ACC112 (cell line): ENCODE measurements around the gene DAAM2.

ENCODE experiments used
- H2AFZ ChIP-seq: fragments of 200-600 bp; sonication (generic); one replicate; pipeline ENCODE4 v1.6.0; 2017; ENCODE audit warnings: antibody characterized with exemption, low read length; ENCODE audit not compliant: unreplicated experiment
- H3K27ac ChIP-seq: fragments of 200-600 bp; sonication (generic); 2 replicates; pipeline ENCODE4 v1.5.1; 2014; ENCODE audit warnings: low read depth, mild to moderate bottlenecking, antibody characterized with exemption, low read length, moderate library complexity
- H3K27me3 ChIP-seq: fragments of 200-600 bp; sonication (generic); 2 replicates; pipeline ENCODE4 v1.6.1; 2014; ENCODE audit warnings: mild to moderate bottlenecking, antibody characterized with exemption, low read length, moderate library complexity, mixed read lengths; ENCODE audit not compliant: insufficient read depth
- H3K36me3 ChIP-seq: fragments of 200-600 bp; sonication (generic); 2 replicates; pipeline ENCODE4 v1.6.1; 2016; ENCODE audit warnings: mild to moderate bottlenecking, antibody characterized with exemption, low read length, moderate library complexity, mixed read lengths; ENCODE audit not compliant: insufficient read depth
- H3K4me1 ChIP-seq: fragments of 200-600 bp; sonication (generic); one replicate; pipeline ENCODE4 v1.6.1; 2016; ENCODE audit warnings: low read length, mixed read lengths; ENCODE audit not compliant: insufficient read depth, unreplicated experiment, control insufficient read depth
- H3K4me3 ChIP-seq: fragments of 200-600 bp; sonication (generic); 2 replicates; pipeline ENCODE4 v1.5.1; 2014; ENCODE audit warnings: mild to moderate bottlenecking, low read depth, low read length
- H3K79me2 ChIP-seq: fragments of 200-600 bp; sonication (generic); one replicate; pipeline ENCODE4 v1.6.0; 2016; ENCODE audit warnings: low read length; ENCODE audit not compliant: control insufficient read depth, unreplicated experiment, insufficient read depth

DAAM2 gene

DNA sequence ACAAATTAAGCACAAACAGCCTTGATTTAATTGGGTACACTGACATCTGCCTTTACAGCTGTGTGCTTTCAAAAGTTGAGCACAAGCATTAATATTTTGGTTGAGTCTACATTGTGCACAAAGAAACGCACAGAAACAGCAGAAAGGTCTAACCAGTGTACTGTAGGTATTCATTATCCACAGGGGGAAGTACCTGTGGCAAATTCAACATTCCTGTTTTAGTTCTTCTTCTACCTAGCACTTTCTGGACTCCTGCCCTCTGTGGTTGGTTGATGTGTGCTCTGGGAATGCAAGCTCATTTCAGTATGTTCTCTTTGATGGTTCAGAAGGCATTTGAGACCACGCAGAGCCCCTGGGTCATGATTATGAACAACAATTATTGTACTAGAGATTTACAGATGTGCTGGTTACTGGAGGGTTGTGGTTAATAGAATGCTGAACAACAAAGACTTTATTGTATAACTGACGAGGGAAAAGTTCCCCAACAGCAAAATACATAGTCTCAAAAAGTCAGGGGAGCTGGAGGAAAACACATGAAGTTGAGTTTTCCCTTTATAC lies 26.6 kb upstream of the DAAM2 start:
- no peak overlapping the region for H3K4me3 ChIP-seq
- H2AFZ ChIP-seq = no peak overlapping the region
- no peaks in the 10 kb centered on the region for H3K36me3 ChIP-seq
- no peak overlapping the region for H3K27ac ChIP-seq
- H3K27me3 ChIP-seq = no peaks in the 10 kb centered on the region; the same call in 1 of the 2 replicates
- H3K4me1 ChIP-seq = no peaks in the 10 kb centered on the region
- no peaks in the 10 kb centered on the region for H3K79me2 ChIP-seq

GRCh38 chr6:39769012-39769411 lies 23.2 kb upstream of the DAAM2 start:
- H3K27me3 ChIP-seq = no peaks in the 10 kb centered on the region; the same call in 1 of the 2 replicates
- no peaks in the 10 kb centered on the region for H3K36me3 ChIP-seq
- no peaks in the 10 kb centered on the region for H3K4me1 ChIP-seq
- H2AFZ ChIP-seq = no peak overlapping the region
- no peaks in the 10 kb centered on the region for H3K79me2 ChIP-seq
- H3K27ac ChIP-seq = no peak overlapping the region
- no peak overlapping the region for H3K4me3 ChIP-seq

DNA sequence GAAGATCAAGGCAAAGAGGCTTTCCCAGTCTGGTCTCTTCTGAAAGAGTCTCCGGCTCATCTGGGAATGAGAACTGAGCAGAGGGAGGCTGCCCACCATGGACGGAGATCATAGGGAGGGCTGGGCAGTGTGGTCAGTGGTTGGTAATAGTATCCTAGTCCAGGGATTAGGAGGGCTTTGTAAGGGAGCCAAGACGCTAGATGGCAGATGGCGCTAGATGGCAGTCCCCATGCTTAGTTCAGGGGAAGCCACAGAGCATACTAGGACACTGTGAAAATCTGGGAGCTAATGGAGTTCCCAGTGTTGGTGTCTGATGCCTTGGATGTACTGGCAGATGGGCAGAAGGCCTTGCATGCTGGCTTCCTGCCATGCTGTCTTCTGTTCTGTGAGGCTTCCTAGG lies 21.7 kb upstream of the DAAM2 start:
- no peaks in the 10 kb centered on the region for H3K79me2 ChIP-seq
- H3K27ac ChIP-seq = no peak overlapping the region
- H3K4me3 ChIP-seq = no peak overlapping the region
- H3K4me1 ChIP-seq = no peaks in the 10 kb centered on the region
- H3K27me3 ChIP-seq = no peaks in the 10 kb centered on the region; the same call in 1 of the 2 replicates
- no peak overlapping the region for H2AFZ ChIP-seq
- no peaks in the 10 kb centered on the region for H3K36me3 ChIP-seq

DNA sequence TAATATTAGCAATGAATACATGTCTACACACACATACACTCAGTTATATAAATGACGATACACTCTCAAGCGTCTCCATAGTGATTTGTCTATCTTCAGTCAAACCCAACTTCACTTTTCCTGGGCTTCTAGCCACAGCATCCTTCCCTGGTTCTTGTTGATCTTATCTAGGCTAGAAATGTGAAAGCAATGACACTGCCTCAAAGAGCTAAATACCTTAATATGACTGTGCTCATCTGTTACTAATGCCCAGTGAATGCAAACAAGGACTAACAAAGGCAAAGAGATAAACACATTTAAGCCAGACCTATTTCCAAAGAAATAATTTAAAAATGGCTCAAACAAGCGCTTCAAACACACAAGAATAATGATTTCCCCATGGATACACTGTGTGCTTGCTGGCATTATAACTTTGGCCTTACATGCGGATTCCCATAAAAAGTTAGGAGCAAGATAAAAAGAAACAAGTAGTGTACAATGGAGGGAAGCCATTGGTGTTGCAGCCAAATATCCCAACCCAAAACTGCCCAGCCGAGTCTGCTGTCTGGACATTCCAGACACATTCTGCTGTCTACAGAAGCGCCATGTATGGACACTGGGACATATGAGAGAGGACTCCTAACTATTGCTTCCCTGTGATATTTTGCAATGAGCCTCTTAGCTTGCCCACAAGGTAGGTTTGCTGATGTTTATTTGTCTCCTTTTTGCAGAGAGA lies 19.5 kb upstream of the DAAM2 start:
- Histone ChIP-seq H3K79me2 (no peaks in the 10 kb centered on the region), H3K27me3 (no peaks in the 10 kb centered on the region), H2AFZ (no peak overlapping the region), H3K4me1 (no peaks in the 10 kb centered on the region), H3K27ac (no peak overlapping the region), H3K4me3 (no peak overlapping the region), H3K36me3 (no peaks in the 10 kb centered on the region)

GRCh38 chr6:39773782-39774181 lies 18.4 kb upstream of the DAAM2 start:
- Histone ChIP-seq H2AFZ (no peak overlapping the region), H3K27me3 (no peaks in the 10 kb centered on the region), H3K79me2 (no peaks in the 10 kb centered on the region), H3K27ac (no peak overlapping the region), H3K36me3 (no peaks in the 10 kb centered on the region), H3K4me3 (no peak overlapping the region), H3K4me1 (no peaks in the 10 kb centered on the region)

DNA sequence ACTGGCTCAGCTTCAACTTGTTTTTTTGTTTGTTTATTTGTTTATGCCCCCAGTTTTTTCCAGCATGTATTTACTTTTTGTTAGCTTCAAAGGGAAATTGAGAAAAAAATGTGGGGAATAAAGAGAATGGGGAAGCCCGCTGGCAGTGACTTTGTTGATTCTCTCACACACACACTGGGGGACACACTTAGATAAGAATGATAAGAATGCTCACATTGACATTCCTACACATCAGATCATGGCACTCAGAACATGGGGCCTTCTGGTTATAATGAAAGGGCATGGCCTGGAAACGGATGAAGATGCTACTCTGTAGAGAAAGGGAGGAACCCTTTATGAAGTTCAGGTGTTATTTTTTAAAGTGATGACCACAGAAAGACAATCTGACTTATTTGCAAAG lies 15.6 kb upstream of the DAAM2 start:
- Histone ChIP-seq H3K27ac (no peak overlapping the region), H3K36me3 (no peaks in the 10 kb centered on the region), H3K79me2 (no peaks in the 10 kb centered on the region), H2AFZ (no peak overlapping the region), H3K4me1 (no peaks in the 10 kb centered on the region), H3K27me3 (no peaks in the 10 kb centered on the region), H3K4me3 (no peak overlapping the region)

DNA sequence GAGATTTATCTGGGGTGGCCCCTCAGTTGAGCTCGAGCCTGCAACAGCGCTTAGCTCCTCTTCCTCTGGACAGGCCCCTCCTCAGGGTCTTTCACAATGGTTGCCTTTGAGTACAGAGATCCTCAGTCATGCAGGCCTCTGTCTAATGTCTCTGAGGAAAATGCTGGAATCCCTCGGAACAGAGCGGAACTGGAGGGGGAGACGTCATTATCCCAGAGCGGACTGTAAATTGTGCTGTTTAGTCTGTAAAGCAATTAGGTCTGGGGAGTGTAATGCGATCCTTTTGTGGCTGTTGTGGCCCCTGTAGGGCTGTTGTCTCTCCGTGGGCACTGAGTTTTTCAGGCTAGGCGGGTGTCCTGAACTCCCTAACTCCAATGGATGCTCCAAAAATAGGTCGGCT lies 15.0 kb upstream of the DAAM2 start:
- H3K36me3 ChIP-seq = no peaks in the 10 kb centered on the region
- no peak overlapping the region for H3K4me3 ChIP-seq
- H3K4me1 ChIP-seq = no peaks in the 10 kb centered on the region
- H3K27me3 ChIP-seq = no peaks in the 10 kb centered on the region
- no peaks in the 10 kb centered on the region for H3K79me2 ChIP-seq
- no peak overlapping the region for H2AFZ ChIP-seq
- no peak overlapping the region for H3K27ac ChIP-seq

- Histone ChIP-seq H2AFZ (no peak overlapping the region), H3K27me3 (no peaks in the 10 kb centered on the region), H3K27ac (no peak overlapping the region), H3K4me1 (no peaks in the 10 kb centered on the region), H3K36me3 (no peaks in the 10 kb centered on the region), H3K4me3 (no peak overlapping the region), H3K79me2 (no peaks in the 10 kb centered on the region)
Measured at GRCh38 chr6:39777661-39778060, 14.5 kb upstream of the DAAM2 start.

GRCh38 chr6:39778581-39779255 lies 13.5 kb upstream of the DAAM2 start:
- Histone ChIP-seq H3K79me2 (no peaks in the 10 kb centered on the region), H3K4me1 (no peaks in the 10 kb centered on the region), H3K4me3 (no peak overlapping the region), H2AFZ (no peak overlapping the region), H3K36me3 (no peaks in the 10 kb centered on the region), H3K27me3 (no peaks in the 10 kb centered on the region), H3K27ac (no peak overlapping the region)

- Histone ChIP-seq H3K27ac (no peak overlapping the region), H3K27me3 (no peaks in the 10 kb centered on the region), H3K4me1 (no peaks in the 10 kb centered on the region), H3K4me3 (no peak overlapping the region), H3K79me2 (no peaks in the 10 kb centered on the region), H2AFZ (no peak overlapping the region), H3K36me3 (no peaks in the 10 kb centered on the region)
Measured at GRCh38 chr6:39785281-39785680, 6.9 kb upstream of the DAAM2 start.

DNA sequence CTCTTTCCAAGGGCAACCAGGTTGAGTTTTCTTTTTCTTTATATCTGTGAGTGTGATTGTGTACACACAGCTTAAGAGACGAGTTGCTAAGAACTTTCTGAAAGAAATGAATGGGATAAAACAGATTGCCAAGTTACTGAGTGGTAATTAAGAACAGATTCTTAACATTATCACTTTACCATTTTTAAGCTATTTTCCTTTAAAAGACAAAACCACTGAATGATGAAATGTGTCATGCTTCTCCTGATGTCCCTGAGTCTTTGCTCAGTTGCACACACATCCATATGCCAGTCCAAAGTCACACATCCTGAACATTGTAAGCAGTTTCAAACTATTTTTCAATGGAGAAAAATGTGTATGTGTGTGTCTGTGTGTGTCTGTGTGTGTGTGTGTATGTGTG lies 5.5 kb upstream of the DAAM2 start:
- no peaks in the 10 kb centered on the region for H3K79me2 ChIP-seq

More for the DNA sequence above, 5.5 kb upstream of the DAAM2 start:
- H3K4me3 ChIP-seq = no peak overlapping the region
- no peak overlapping the region for H3K27ac ChIP-seq
- H3K4me1 ChIP-seq = no peaks in the 10 kb centered on the region
- H2AFZ ChIP-seq = no peak overlapping the region
- no peaks in the 10 kb centered on the region for H3K27me3 ChIP-seq
- H3K36me3 ChIP-seq = no peaks in the 10 kb centered on the region
